PC-3 (cell line): Measurements from ENCODE around the gene KIF14. TPM values are rescaled to one million over a fixed set of nuclear protein-coding genes. Genes with fewer than 3 reads are reported as not detected.
A peak's percentile ranks its signal among the peaks of the same experiment; 100 is the strongest.

Experiments used
- ATAC-seq: fragments of 200-7000 bp; cut with Tn5 transposase; 2 replicates; pipeline ENCODE4 v1.9.1; 2020; ENCODE audit warnings: mild to moderate bottlenecking, moderate library complexity
- BruUV-seq: library from RNA; stranded (reverse); fragments of 400-500 nt; replicated peaks from 2 replicates; lab custom pipeline; 2021; lab: Mats Ljungman, UMichigan
- CTCF ChIA-PET: fragments of 300-600 bp; sonication (Branson Sonifier 250); formaldehyde crosslinking; loops from one replicate; lab custom pipeline; 2022; ENCODE audit warnings: antibody characterized with exemption; lab: Charles Lee
- POLR2A ChIA-PET: fragments of 300-600 bp; sonication (Branson Sonifier 250); formaldehyde crosslinking; loops from one replicate; lab custom pipeline; 2022; ENCODE audit warnings: antibody characterized with exemption; ENCODE audit not compliant: unreplicated experiment; lab: Charles Lee
- DNase-seq: peaks from one replicate; pipeline ENCODE4 v3.0.0-alpha.2; 2015
- H2AFZ ChIP-seq: fragments of 300-600 bp; sonication (generic); 2 replicates; pipeline ENCODE4 v1.6.0; 2016; ENCODE audit warnings: antibody characterized with exemption, low read length
- H3F3A ChIP-seq: fragments of 300-600 bp; sonication (generic); one replicate; pipeline ENCODE4 v1.6.0; 2017; ENCODE audit warnings: antibody characterized with exemption, low read length, control low read depth, mild to moderate bottlenecking; ENCODE audit not compliant: unreplicated experiment
- H3K27ac ChIP-seq: fragments of 300-600 bp; sonication (generic); 2 replicates; pipeline ENCODE4 v1.5.1; 2016; ENCODE audit warnings: mild to moderate bottlenecking, low read length
- H3K27me3 ChIP-seq: fragments of 300-600 bp; sonication (generic); 2 replicates; pipeline ENCODE4 v1.6.1; 2016; ENCODE audit warnings: low read length, mixed read lengths
- H3K36me3 ChIP-seq: fragments of 300-600 bp; sonication (generic); 2 replicates; pipeline ENCODE4 v1.6.1; 2016; ENCODE audit warnings: low read depth, mixed run types, low read length, mixed read lengths
- H3K4me1 ChIP-seq: fragments of 300-600 bp; sonication (generic); 2 replicates; pipeline ENCODE4 v1.5.1; 2016; ENCODE audit warnings: low read length; ENCODE audit not compliant: insufficient read depth
- H3K4me2 ChIP-seq: fragments of 300-600 bp; sonication (generic); 2 replicates; pipeline ENCODE4 v1.6.0; 2016; ENCODE audit warnings: low read length
- H3K4me3 ChIP-seq: fragments of 300-600 bp; sonication (generic); 2 replicates; pipeline ENCODE4 v1.5.1; 2016; ENCODE audit warnings: mild to moderate bottlenecking, low read length, mixed read lengths
- H3K79me2 ChIP-seq: fragments of 300-600 bp; sonication (generic); 2 replicates; pipeline ENCODE4 v1.6.1; 2017; ENCODE audit warnings: low read length, mixed read lengths
- H3K9ac ChIP-seq: fragments of 300-600 bp; sonication (generic); 2 replicates; pipeline ENCODE4 v1.6.0; 2016; ENCODE audit warnings: mild to moderate bottlenecking, low read length
- H3K9me2 ChIP-seq: fragments of 300-600 bp; sonication (generic); replicated peaks from 2 replicates; pipeline ENCODE4 v1.6.1; 2016; ENCODE audit warnings: mixed run types, low read length, mixed read lengths
- H3K9me3 ChIP-seq: fragments of 300-600 bp; sonication (generic); 2 replicates; pipeline ENCODE4 v1.6.1; 2016; ENCODE audit warnings: low read length, mixed read lengths
- H4K20me1 ChIP-seq: fragments of 300-600 bp; sonication (generic); 2 replicates; pipeline ENCODE4 v1.6.1; 2016; ENCODE audit warnings: low read length, mixed read lengths
- CTCF ChIP-seq: fragments of 300-600 bp; sonication (generic); conservative IDR thresholded peaks from 2 replicates; pipeline ENCODE4 v1.5.1; 2017; ENCODE audit warnings: antibody characterized with exemption, low read depth, mild to moderate bottlenecking, low read length
- EZH2 ChIP-seq: fragments of 300-600 bp; sonication (generic); IDR thresholded peaks from one replicate; pipeline ENCODE4 v1.6.1; 2017; ENCODE audit warnings: antibody characterized with exemption, mild to moderate bottlenecking, low read length; ENCODE audit not compliant: unreplicated experiment
- EZH2phosphoT487 ChIP-seq: fragments of 300-600 bp; sonication (generic); IDR thresholded peaks from 2 replicates; pipeline ENCODE4 v1.6.1; 2018; ENCODE audit warnings: mild to moderate bottlenecking, antibody characterized with exemption, low read length, borderline replicate concordance
- intact Hi-C: fragments of 100-400 bp; cut with micrococcal nuclease; formaldehyde crosslinking; loops from 2 replicates; pipeline ENCODE4 v1.9.0; 2023
- total RNA-seq: library from RNA; depleted of rRNA; stranded (reverse); fragments of >200 nt; gene quantifications from 2 replicates; pipeline ENCODE4 v1.2.3, GENCODE V29; 2014

Gene KIF14
- total RNA-seq, 1 experiment from 2014 or later: 23.6 TPM

- no TSS peak for BruUV-seq
- Histone ChIP-seq H2AFZ (no peak overlapping the region), H3K27ac (no peak overlapping the region), H3K4me1 (peaks cover 20% of the 10 kb centered on the region), H3K27me3 (no peaks in the 10 kb centered on the region), H3K9ac (no peak overlapping the region), H3K4me2 (no peak overlapping the region), H4K20me1 (no peaks in the 10 kb centered on the region), H3K36me3 (no peaks in the 10 kb centered on the region), H3K4me3 (no peak overlapping the region), H3K9me2 (no peaks in the 10 kb centered on the region), H3K9me3 (no peaks in the 10 kb centered on the region), H3F3A (no peaks in the 10 kb centered on the region), H3K79me2 (no peaks in the 10 kb centered on the region)
- DNase-seq: no peak
- TF ChIP-seq CTCF (peak; percentile 15; the same call in 1 of the 2 replicates), EZH2 (no peak), EZH2phosphoT487 (no peak)
- ATAC-seq: no peak
- CTCF ChIA-PET: no interaction called here
- intact Hi-C loops: no loop called here
- POLR2A ChIA-PET: interaction anchor here (0.6 kb wide), 1 partner anchor 195 kb away, joined by 3 read pairs; no protein-coding TSS in a partner anchor
These were observed 17.5 kb upstream of the KIF14 start for GRCh38 chr1:200638073-200638472.

- ATAC-seq (no peak), DNase-seq (no peak)
- Histone ChIP-seq H3K4me3 (no peak overlapping the region), H3K4me2 (no peak overlapping the region), H4K20me1 (no peaks in the 10 kb centered on the region), H3K36me3 (no peaks in the 10 kb centered on the region), H3K27me3 (no peaks in the 10 kb centered on the region), H2AFZ (no peak overlapping the region), H3K79me2 (no peaks in the 10 kb centered on the region), H3K27ac (no peak overlapping the region), H3K9me3 (no peaks in the 10 kb centered on the region), H3F3A (no peaks in the 10 kb centered on the region), H3K9me2 (no peaks in the 10 kb centered on the region), H3K4me1 (peaks cover 20% of the 10 kb centered on the region), H3K9ac (no peak overlapping the region)
- POLR2A ChIA-PET: no interaction called here
- no TSS peak for BruUV-seq
- intact Hi-C loops: no loop called here
- CTCF ChIA-PET: no interaction called here
- TF ChIP-seq EZH2phosphoT487: no peak
These were observed 16.1 kb upstream of the KIF14 start for GRCh38 chr1:200636681-200637080.

- no peak overlapping the region for H3K27ac ChIP-seq
- H3K4me2 ChIP-seq: no peak overlapping the region
- H3K27me3 ChIP-seq: no peaks in the 10 kb centered on the region
- no peaks in the 10 kb centered on the region for H3K36me3 ChIP-seq
- no peaks in the 10 kb centered on the region for H3K9me3 ChIP-seq
- H3K9me2 ChIP-seq: no peaks in the 10 kb centered on the region
- no peaks in the 10 kb centered on the region for H3F3A ChIP-seq
- DNase-seq (no peak), ATAC-seq (no peak)
- POLR2A ChIA-PET: no interaction called here
- no peaks in the 10 kb centered on the region for H3K79me2 ChIP-seq
- H3K4me1 ChIP-seq: peaks cover 1% of the 10 kb centered on the region; the same call in 1 of the 2 replicates
- no peaks in the 10 kb centered on the region for H4K20me1 ChIP-seq
- H3K9ac ChIP-seq: no peak overlapping the region
- intact Hi-C loops: no loop called here
- no peak overlapping the region for H3K4me3 ChIP-seq
- TF ChIP-seq CTCF: peak; percentile 60
- no peak for TF ChIP-seq EZH2
- H2AFZ ChIP-seq: no peak overlapping the region
- CTCF ChIA-PET: no interaction called here
- no TSS peak for BruUV-seq
These were observed 13.9 kb upstream of the KIF14 start for GRCh38 chr1:200634261-200635122.
